MM.1S (cell line): ENCODE measurements around the gene HSPA1B.

Experiments used
- DNase-seq: peaks from one replicate; pipeline ENCODE4 v3.0.0-alpha.2; 2015
- H2AFZ ChIP-seq: fragments of 300-600 bp; sonication (generic); 2 replicates; pipeline ENCODE4 v1.6.0; 2016; ENCODE audit warnings: antibody characterized with exemption, low read length
- H3F3A ChIP-seq: fragments of 300-600 bp; sonication (generic); 2 replicates; pipeline ENCODE4 v1.6.1; 2016; ENCODE audit warnings: mild to moderate bottlenecking, antibody characterized with exemption, low read length, moderate library complexity, mixed read lengths; ENCODE audit not compliant: insufficient read depth
- H3K27ac ChIP-seq: fragments of 300-600 bp; sonication (generic); 2 replicates; pipeline ENCODE4 v1.5.1; 2016; ENCODE audit warnings: mild to moderate bottlenecking, low read length
- H3K27me3 ChIP-seq: fragments of 300-600 bp; sonication (generic); replicated peaks from 2 replicates; pipeline ENCODE4 v1.6.0; 2016; ENCODE audit warnings: low read length; ENCODE audit not compliant: insufficient read depth
- H3K36me3 ChIP-seq: fragments of 300-600 bp; sonication (generic); replicated peaks from 2 replicates; pipeline ENCODE4 v1.6.1; 2016; ENCODE audit warnings: mild to moderate bottlenecking, low read length, mixed read lengths; ENCODE audit not compliant: insufficient read depth
- H3K4me1 ChIP-seq: fragments of 300-600 bp; sonication (generic); 2 replicates; pipeline ENCODE4 v1.6.1; 2016; ENCODE audit warnings: low read length, mixed read lengths
- H3K4me2 ChIP-seq: fragments of 300-600 bp; sonication (generic); 2 replicates; pipeline ENCODE4 v1.6.0; 2016; ENCODE audit warnings: low read depth, low read length
- H3K4me3 ChIP-seq: fragments of 300-600 bp; sonication (generic); 2 replicates; pipeline ENCODE4 v1.5.1; 2016; ENCODE audit warnings: low read length, mixed read lengths
- H3K79me2 ChIP-seq: fragments of 300-600 bp; sonication (generic); 2 replicates; pipeline ENCODE4 v1.6.1; 2016; ENCODE audit warnings: mixed run types, low read length, mixed read lengths
- H3K9ac ChIP-seq: fragments of 300-600 bp; sonication (generic); 2 replicates; pipeline ENCODE4 v1.6.1; 2016; ENCODE audit warnings: low read length, mixed read lengths
- H3K9me2 ChIP-seq: fragments of 300-600 bp; sonication (generic); replicated peaks from 2 replicates; pipeline ENCODE4 v1.6.1; 2016; ENCODE audit warnings: mild to moderate bottlenecking, low read length, mixed read lengths; ENCODE audit not compliant: insufficient read depth
- H3K9me3 ChIP-seq: fragments of 300-600 bp; sonication (generic); replicated peaks from 2 replicates; pipeline ENCODE4 v1.6.1; 2016; ENCODE audit warnings: mild to moderate bottlenecking, low read length, mixed read lengths; ENCODE audit not compliant: insufficient read depth
- H4K20me1 ChIP-seq: fragments of 300-600 bp; sonication (generic); 2 replicates; pipeline ENCODE4 v1.6.1; 2016; ENCODE audit warnings: mild to moderate bottlenecking, low read length, moderate library complexity, mixed read lengths; ENCODE audit not compliant: insufficient read depth
- CTCF ChIP-seq: fragments of 300-600 bp; sonication (generic); IDR thresholded peaks from 2 replicates; pipeline ENCODE4 v1.5.1; 2016; ENCODE audit warnings: antibody characterized with exemption, low read length, mixed read lengths
- EZH2 ChIP-seq: fragments of 300-600 bp; sonication (generic); optimal IDR thresholded peaks from 2 replicates; pipeline ENCODE3; 2017; ENCODE audit warnings: low read depth, mild to moderate bottlenecking, antibody characterized with exemption, low read length, mixed read lengths
- EZH2phosphoT487 ChIP-seq: fragments of 300-600 bp; sonication (generic); IDR thresholded peaks from 2 replicates; pipeline ENCODE4 v1.6.1; 2018; ENCODE audit warnings: antibody characterized with exemption, low read length

HSPA1B gene

GRCh38 chr6:31858707-31859106, 31.2 kb downstream of the HSPA1B start:
- H3K9me2 ChIP-seq = no peaks in the 10 kb centered on the region
- DNase-seq = no peak
- H3K4me3 ChIP-seq = no peak overlapping the region
- H3K9ac ChIP-seq = no peak overlapping the region
- TF ChIP-seq EZH2 (no peak), EZH2phosphoT487 (no peak), CTCF (no peak)
- H3K27ac ChIP-seq = no peak overlapping the region
- no peaks in the 10 kb centered on the region for H4K20me1 ChIP-seq
- H3K27me3 ChIP-seq = no peaks in the 10 kb centered on the region
- no peak overlapping the region for H3K4me2 ChIP-seq
- peaks cover 5% of the 10 kb centered on the region for H3K4me1 ChIP-seq
- no peak overlapping the region for H2AFZ ChIP-seq
- peaks cover 12% of the 10 kb centered on the region for H3K79me2 ChIP-seq
- no peaks in the 10 kb centered on the region for H3K36me3 ChIP-seq
- no peaks in the 10 kb centered on the region for H3K9me3 ChIP-seq
- H3F3A ChIP-seq = peaks cover 7% of the 10 kb centered on the region

- no peak overlapping the region for H3K27ac ChIP-seq
- H3K4me1 ChIP-seq = peaks cover 5% of the 10 kb centered on the region
- H3K9me2 ChIP-seq = no peaks in the 10 kb centered on the region
- no peak overlapping the region for H3K9ac ChIP-seq
- H2AFZ ChIP-seq = no peak overlapping the region
- no peak overlapping the region for H3K4me2 ChIP-seq
- peaks cover 11% of the 10 kb centered on the region for H3F3A ChIP-seq
- H3K4me3 ChIP-seq = no peak overlapping the region
- H3K79me2 ChIP-seq = peaks cover 12% of the 10 kb centered on the region
- DNase-seq = no peak
- H4K20me1 ChIP-seq = no peaks in the 10 kb centered on the region
- no peaks in the 10 kb centered on the region for H3K36me3 ChIP-seq
- TF ChIP-seq CTCF (no peak), EZH2phosphoT487 (no peak), EZH2 (no peak)
- H3K27me3 ChIP-seq = no peaks in the 10 kb centered on the region
- no peaks in the 10 kb centered on the region for H3K9me3 ChIP-seq
Observed at GRCh38 chr6:31859923-31860322, 32.4 kb downstream of the HSPA1B start.

- H3K4me3 ChIP-seq = no peak overlapping the region
- H3K9me3 ChIP-seq = no peaks in the 10 kb centered on the region
- no peak overlapping the region for H3K27ac ChIP-seq
- DNase-seq = no peak
- H3K36me3 ChIP-seq = no peaks in the 10 kb centered on the region
- H2AFZ ChIP-seq = no peak overlapping the region
- peaks cover 11% of the 10 kb centered on the region for H3F3A ChIP-seq
- no peaks in the 10 kb centered on the region for H3K9me2 ChIP-seq
- H3K9ac ChIP-seq = no peak overlapping the region
- peaks cover 12% of the 10 kb centered on the region for H3K79me2 ChIP-seq
- H3K4me1 ChIP-seq = peaks cover 5% of the 10 kb centered on the region
- H3K4me2 ChIP-seq = no peak overlapping the region
- H3K27me3 ChIP-seq = no peaks in the 10 kb centered on the region
- TF ChIP-seq EZH2phosphoT487 (no peak), CTCF (no peak), EZH2 (no peak)
- H4K20me1 ChIP-seq = no peaks in the 10 kb centered on the region
Observed at GRCh38 chr6:31860349-31860748, 32.8 kb downstream of the HSPA1B start.
